ENCODE results near the gene ACTL7B. TPM values are rescaled to one million over a fixed set of nuclear protein-coding genes. Genes with fewer than 3 reads are reported as not detected.

The ACTL7B gene
- total and polyA plus RNA-seq, 2 donors (not counting 1 experiment from before 2014, with no cell fraction given): 0.07 TPM; not detected in 1

GRCh38 chr9:108863891-108864290 is 8.1 kb upstream of the ACTL7B start:
- POLR2A ChIA-PET: no interaction called here
- intact Hi-C loops (cut with micrococcal nuclease): no loop called here
- H3K27me3 Mint-ChIP-seq: no peaks in the 10 kb centered on the region

GRCh38 chr9:108861997-108862396 is 6.2 kb upstream of the ACTL7B start, which contains the start of gene ACTL7A:
ACTL7A (plus strand) TSS chr9:108862266; CDS start chr9:108862323, 57 bp downstream.
- H3K4me3 Mint-ChIP-seq: no peak within 1 kb of the TSS

More at GRCh38 chr9:108863891-108864290, 8.1 kb upstream of the ACTL7B start:
- WGBS (ENCODE audit: insufficient coverage): no CpG with 5 or more reads among the region's 3 CpGs
- H3K9me3 ChIP-seq (ENCODE audit: control extremely low read depth in 1 of 3, control insufficient read depth in 2 of 3, insufficient read depth in 1 of 3, low read length in 2 of 3): no peaks in the 10 kb centered on the region
- DNase-seq (no peak), ATAC-seq (ENCODE audit: low read depth) (no peak)
- no peaks in the 10 kb centered on the region for H3K36me3 ChIP-seq (replicated peaks in 1 of 2; ENCODE audit: control extremely low read depth in 1 of 2, control insufficient read depth in 1 of 2, extremely low read depth in 1 of 2, insufficient read depth in 2 of 2, low read length in 1 of 2)
- H3K4me3 Mint-ChIP-seq: no peak overlapping the region
- no peak overlapping the region for H3K27ac Mint-ChIP-seq
- H3K9me3 Mint-ChIP-seq (ENCODE audit: insufficient read depth): peaks cover 2% of the 10 kb centered on the region
- no peaks in the 10 kb centered on the region for H3K4me1 ChIP-seq (ENCODE audit: control insufficient read depth in 2 of 2, insufficient read depth in 2 of 2, low read length in 2 of 2)
- TF ChIP-seq CTCF (IDR thresholded peaks at IDR 0.05) (no peak), EZH2 (IDR thresholded peaks at IDR 0.05; ENCODE audit: borderline replicate concordance, insufficient read depth, low read depth, low read length, poor library complexity, severe bottlenecking) (no peak)
- no peak overlapping the region for H2AFZ ChIP-seq (ENCODE audit: insufficient read depth, low read depth, low read length, poor library complexity, severe bottlenecking)
- no peak overlapping the region for H3K4me3 ChIP-seq (ENCODE audit: control extremely low read depth in 1 of 5, extremely low read depth in 1 of 5, insufficient read depth in 1 of 5, low read depth in 2 of 5, low read length in 4 of 5)
- no peak overlapping the region for H3K9ac ChIP-seq (ENCODE audit: low read length)
- H3K79me2 ChIP-seq (ENCODE audit: control insufficient read depth, insufficient read depth, low read length): no peaks in the 10 kb centered on the region
- H3K4me1 Mint-ChIP-seq: no peaks in the 10 kb centered on the region
- no peak overlapping the region for H3K27ac ChIP-seq (ENCODE audit: low read length in 2 of 2)
- no peaks in the 10 kb centered on the region for H3K27me3 ChIP-seq (replicated peaks in 1 of 4; ENCODE audit: control extremely low read depth in 1 of 4, control insufficient read depth in 3 of 4, insufficient read depth in 4 of 4, low read length in 3 of 4)
- CTCF ChIA-PET: no interaction called here
- no peaks in the 10 kb centered on the region for H4K20me1 ChIP-seq (ENCODE audit: control insufficient read depth, insufficient read depth, low read length, poor library complexity, severe bottlenecking)
- H3K4me2 ChIP-seq (replicated peaks; ENCODE audit: low read depth, low read length, poor library complexity, severe bottlenecking): no peak overlapping the region

More at GRCh38 chr9:108861997-108862396, 6.2 kb upstream of the ACTL7B start, which contains the start of gene ACTL7A:
- CTCF ChIA-PET: no interaction called here
- no peaks in the 10 kb centered on the region for H3K4me1 Mint-ChIP-seq
- Histone ChIP-seq H3K27me3 (replicated peaks in 1 of 4; ENCODE audit: control extremely low read depth in 1 of 4, control insufficient read depth in 3 of 4, insufficient read depth in 4 of 4, low read length in 3 of 4) (no peaks in the 10 kb centered on the region), H3K9me3 (ENCODE audit: control extremely low read depth in 1 of 3, control insufficient read depth in 2 of 3, insufficient read depth in 1 of 3, low read length in 2 of 3) (no peaks in the 10 kb centered on the region), H3K4me2 (replicated peaks; ENCODE audit: low read depth, low read length, poor library complexity, severe bottlenecking) (no peak within 1 kb of the TSS), H3K9ac (ENCODE audit: low read length) (no peak within 1 kb of the TSS), H3K4me3 (ENCODE audit: control extremely low read depth in 1 of 5, extremely low read depth in 1 of 5, insufficient read depth in 1 of 5, low read depth in 2 of 5, low read length in 4 of 5) (no peak within 1 kb of the TSS), H3K27ac (ENCODE audit: low read length in 2 of 2) (no peak within 1 kb of the TSS), H3K4me1 (ENCODE audit: control insufficient read depth in 2 of 2, insufficient read depth in 2 of 2, low read length in 2 of 2) (no peaks in the 10 kb centered on the region), H3K36me3 (replicated peaks in 1 of 2; ENCODE audit: control extremely low read depth in 1 of 2, control insufficient read depth in 1 of 2, extremely low read depth in 1 of 2, insufficient read depth in 2 of 2, low read length in 1 of 2) (no peaks in the 10 kb centered on the region), H4K20me1 (ENCODE audit: control insufficient read depth, insufficient read depth, low read length, poor library complexity, severe bottlenecking) (no peaks in the 10 kb centered on the region), H2AFZ (ENCODE audit: insufficient read depth, low read depth, low read length, poor library complexity, severe bottlenecking) (no peak within 1 kb of the TSS), H3K79me2 (ENCODE audit: control insufficient read depth, insufficient read depth, low read length) (no peaks in the 10 kb centered on the region)
- intact Hi-C loops (cut with micrococcal nuclease): no loop called here
- no peaks in the 10 kb centered on the region for H3K27me3 Mint-ChIP-seq
- WGBS (ENCODE audit: insufficient coverage): 100% methylated on average over 1 of the region's 3 CpGs
- no peak for ATAC-seq (ENCODE audit: low read depth)
- H3K27ac Mint-ChIP-seq: no peak within 1 kb of the TSS
- peaks cover 2% of the 10 kb centered on the region for H3K9me3 Mint-ChIP-seq (ENCODE audit: insufficient read depth)
- POLR2A ChIA-PET: no interaction called here
- no peak for TF ChIP-seq EZH2 (IDR thresholded peaks at IDR 0.05; ENCODE audit: borderline replicate concordance, insufficient read depth, low read depth, low read length, poor library complexity, severe bottlenecking)
- TF ChIP-seq CTCF (IDR thresholded peaks at IDR 0.05): no peak
- no peak for DNase-seq

Measured in B cell (primary cell).